ENCODE measurements around the gene KDM6A.
"Not testable (repeated sequence)": the region's sequence is repeated elsewhere in the genome, so short reads cannot be mapped to it uniquely, and the experiment has no call there.

The KDM6A gene

DNA sequence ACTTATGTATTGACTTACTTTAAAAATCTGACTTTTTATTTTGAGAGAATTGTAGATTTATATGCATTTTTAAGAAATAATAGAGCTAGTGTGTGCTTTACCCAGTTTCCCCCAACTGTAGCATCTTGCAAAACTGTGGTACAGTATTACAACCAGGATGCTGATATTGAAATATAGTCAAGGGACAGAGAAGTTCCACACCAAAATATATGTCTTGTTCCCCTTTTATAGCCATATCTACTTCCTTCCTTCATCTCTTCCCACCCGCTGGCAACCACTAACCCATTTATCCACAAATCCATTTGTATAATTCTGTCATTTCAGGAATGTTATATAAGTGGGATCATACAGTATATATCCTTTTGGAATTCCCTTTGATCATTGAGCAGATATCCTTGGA, 16.8 kb downstream of the KDM6A start:
- no peak for DNase-seq (ENCODE audit: low read depth, low spot score)

DNA sequence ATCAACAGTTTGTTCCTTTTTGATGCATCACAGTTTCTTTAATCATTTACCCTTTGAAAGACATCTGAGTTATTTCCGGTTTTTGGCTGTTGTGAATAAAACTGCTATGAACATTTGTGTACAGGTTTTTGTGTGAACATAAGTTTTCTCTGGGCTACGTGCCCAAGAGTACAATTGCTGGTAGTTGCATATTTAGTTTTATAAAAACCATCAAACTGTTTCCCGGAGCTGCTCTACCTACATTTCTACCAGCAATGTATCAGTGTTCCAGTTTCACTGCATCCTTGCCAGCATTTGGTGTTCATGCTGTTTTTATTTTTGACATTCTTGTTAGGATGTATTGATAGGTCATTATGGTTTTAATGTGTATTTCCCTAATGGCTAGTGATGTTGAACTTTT, 17.3 kb downstream of the KDM6A start:
- DNase-seq (ENCODE audit: low read depth, low spot score): no peak

DNA sequence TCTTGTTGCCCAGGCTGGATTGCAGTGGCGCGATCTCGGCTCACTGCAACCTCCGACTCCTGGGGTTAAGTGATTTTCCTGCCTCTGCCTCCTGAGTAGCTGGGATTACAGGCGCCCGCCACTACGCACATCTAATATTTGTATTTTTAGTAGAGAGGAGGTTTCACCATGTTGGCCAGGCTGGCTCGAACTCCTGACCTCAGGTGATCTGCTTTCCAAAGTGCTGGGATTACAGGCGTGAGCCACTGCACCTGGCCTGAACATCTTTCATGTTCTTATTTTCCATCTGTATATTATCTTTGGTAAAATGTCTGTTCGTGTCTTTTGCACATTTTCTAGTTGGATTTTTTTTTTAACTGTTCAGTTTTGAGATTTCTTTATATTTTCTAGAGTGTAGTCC, 17.7 kb downstream of the KDM6A start:
- not testable (repeated sequence) for DNase-seq (ENCODE audit: low read depth, low spot score)

DNA sequence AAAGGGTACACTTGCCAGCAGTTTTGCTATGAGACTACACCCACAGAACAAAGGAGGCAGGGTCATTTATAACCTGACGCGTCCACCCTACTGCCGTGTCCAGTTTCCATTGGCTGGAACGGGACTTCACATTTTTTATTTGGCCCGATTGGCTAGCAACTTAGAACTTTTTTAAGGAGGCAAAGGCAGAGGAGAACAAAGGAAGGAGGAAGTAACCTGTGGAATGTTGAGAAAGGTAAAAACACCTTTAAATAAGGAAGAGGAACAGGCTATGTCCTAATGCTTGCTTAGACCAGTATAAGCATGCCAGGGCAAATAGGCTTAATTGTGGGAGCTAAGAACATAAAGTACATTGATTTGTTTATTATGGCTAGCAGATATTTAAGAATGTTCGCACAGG, 18.7 kb downstream of the KDM6A start:
- no peak for DNase-seq (ENCODE audit: low read depth, low spot score)

DNA sequence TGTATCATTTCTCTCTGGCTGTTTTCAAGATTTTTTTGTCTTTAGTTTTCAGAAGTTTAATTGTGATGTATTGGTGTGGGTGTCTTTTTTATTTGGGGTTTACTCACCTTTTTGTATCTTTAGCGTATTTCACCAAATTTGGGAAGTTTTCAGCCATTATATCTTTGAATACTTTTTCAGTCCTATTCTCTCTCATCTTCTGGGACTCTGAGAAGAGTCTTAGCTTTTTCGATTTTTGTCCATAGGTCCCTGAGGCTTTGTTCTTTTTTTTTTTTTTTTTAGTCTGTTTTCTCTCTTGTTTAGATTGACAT, 23.8 kb downstream of the KDM6A start:
- no peak for DNase-seq (ENCODE audit: low read depth, low spot score)

DNA sequence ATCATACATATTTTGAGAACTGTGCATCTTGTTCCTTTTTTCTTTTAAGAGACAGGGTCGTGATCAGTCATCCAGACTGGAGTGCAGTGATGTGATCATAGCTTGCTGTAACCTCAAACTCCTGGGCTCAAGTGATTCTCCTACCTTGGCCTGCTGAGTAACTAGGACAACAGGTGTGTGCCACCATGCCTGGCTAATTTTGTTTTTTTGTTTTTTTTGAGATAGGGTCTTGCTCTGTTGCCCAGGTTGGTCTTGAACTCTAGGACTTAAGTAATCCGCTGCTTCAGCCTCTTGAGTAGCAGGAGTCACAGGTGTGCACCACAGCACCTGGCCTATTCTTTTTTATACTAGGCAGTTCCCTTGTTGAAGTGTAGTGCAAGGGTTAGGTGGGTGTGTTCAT, 24.6 kb downstream of the KDM6A start:
- DNase-seq (ENCODE audit: low read depth, low spot score): no peak

DNA sequence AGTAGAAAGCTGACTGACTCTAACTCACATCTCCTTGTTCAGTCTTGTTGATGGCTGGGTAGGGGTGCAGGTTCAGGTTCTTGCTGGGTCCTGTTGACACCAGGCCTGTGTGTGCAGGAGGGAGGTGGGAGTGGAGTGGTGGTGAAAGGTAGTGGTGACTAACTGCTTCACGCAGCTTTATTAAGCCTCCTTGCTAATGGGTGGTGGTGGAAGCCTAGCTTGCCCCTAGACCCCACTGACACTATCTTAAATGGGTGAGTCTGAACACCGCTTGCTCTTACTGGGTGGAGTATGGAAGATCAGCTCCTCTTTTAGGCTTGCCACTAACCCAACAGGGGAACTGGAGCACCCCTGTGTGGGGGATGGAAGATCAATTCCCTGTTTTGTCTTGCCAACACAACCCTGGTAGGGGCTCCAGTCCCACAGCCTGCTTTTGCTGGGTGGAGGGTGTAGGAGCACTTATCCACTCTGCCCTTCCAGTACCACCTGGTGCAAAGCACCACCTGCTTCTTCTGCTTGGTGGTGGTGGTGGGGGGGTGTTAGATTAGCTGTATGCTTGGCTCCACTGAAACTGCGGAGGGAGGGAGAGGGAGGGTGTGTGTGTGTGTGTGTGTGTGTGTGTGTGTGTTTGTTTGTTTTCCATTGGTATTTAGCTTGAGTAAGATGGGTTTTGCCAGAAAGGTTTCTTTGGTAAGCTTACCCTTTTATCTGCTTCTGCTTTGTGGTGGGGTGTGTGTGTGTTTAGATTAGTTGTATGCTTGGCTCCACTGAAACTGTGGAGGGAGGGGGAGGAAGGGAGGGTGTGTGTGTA, 25.6 kb downstream of the KDM6A start:
- no peak for DNase-seq (ENCODE audit: low read depth, low spot score)

DNA sequence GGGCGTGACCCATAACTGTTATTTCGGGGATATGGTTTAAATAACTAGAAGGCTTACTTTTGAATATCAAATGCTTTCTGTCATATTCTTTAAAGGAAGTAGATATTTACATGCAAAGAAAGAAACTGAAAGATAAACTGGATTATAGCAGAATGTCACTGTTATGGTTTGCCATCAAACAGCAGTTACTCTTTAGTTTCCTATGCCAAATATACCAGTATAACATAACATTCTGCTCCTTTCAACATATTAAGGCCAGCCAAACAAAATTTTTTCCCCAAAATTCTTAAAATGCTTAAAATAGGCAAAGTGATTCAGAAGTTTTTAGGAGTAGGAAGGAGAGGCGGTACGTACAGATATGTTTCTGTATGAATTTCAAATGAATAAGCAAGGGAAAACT, 27.0 kb downstream of the KDM6A start:
- DNase-seq (ENCODE audit: low read depth, low spot score): no peak

DNA sequence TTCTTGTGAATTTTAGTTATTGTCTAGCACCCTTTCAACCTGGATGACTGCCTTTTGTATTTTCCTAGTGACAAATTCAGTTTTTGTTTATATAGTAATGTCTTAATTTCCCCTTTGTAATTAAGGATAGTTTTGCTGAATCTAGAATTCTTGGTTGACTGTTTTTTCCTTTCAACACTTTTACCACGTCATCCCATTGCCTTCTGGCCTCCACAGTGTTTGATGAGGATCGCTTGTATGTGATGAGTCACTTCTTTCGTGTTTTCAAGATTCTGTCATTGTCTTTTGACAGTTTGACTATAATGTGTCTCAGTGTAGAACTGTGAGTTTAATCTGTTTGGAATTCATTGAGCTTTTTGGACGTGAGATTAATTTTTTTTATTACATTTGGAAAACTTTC, 30.1 kb downstream of the KDM6A start:
- no peak for DNase-seq (ENCODE audit: low read depth, low spot score)

DNA sequence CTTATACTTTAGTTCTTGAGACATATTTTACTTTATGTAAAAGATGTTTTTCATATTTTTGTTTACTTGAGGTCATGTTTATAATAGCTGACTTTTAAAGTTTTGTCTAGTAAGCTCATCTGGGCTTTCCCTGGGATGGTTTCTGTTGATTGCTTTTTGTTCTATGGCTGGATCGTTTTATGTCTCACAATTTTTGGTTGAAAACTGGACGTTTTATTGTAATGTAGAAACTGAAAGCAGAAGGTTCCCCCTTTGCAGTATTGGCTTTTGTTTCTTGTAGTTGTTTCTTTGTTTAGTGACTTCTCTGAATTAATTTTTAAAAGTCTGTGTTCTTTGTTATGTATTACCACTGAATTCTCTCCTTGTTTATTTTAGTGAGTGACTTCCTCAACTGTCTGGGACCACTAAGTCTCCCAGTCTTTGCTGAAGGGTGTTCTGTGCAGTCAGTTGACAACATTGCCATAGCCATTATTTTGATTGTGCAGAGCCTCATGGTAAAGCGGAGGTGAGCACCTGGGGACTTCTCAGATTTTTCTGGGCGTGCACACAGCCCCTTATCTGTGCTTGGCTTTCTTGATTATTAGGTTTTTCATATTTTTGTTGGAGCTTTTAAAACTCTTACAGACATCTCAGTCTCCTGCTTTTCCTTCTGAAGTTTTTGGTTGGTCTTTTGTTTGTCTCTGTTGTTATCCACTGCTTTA, 31.0 kb downstream of the KDM6A start:
- DNase-seq (ENCODE audit: low read depth, low spot score): no peak

DNA sequence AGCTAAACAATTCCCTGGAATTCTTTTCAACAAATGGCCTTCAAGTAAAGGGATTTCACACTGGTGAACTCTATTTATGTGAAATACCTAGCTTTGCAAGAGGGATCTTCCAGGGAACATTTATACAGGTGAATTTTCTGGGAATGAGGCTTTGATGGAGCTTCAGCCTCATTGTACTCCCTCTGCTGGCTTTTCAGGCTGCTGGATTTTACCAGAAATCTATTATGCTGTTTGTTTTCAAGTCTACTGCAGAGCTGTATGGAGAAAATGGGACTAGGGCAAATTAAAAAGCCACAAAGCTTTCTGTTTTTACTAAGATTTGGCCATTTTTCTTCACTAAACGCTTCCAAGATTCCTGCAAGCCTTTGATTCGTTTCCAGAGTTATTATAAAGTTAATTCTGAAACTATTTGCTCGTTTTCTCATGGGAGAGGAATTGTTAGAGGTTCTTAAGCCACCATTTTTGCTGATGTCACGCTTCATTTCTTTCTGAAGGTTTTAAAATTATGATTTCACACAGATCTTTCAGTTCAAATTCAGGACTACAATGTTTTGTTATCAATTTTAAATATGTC, 31.6 kb downstream of the KDM6A start:
- no peak for DNase-seq (ENCODE audit: low read depth, low spot score)

DNA sequence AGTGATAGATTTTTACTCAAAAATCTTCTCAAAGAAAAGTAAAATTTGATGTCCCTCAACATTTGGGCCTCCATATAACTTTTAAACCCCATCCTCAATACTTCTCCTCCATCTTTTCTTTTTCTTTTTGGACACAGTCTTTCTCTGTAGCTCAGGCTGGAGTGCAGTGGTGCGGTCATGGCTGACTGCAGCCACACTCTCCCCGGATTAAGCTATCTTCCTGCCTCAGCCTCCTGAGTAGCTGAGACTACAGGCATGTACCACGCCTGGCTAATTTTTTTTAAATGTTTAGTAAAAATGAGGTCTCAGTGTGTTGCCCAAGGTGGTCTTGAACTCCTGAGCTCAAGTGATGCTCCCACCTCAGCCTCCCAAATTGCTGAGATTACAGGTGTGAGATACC, 33.1 kb downstream of the KDM6A start:
- no peak for DNase-seq (ENCODE audit: low read depth, low spot score)

DNA sequence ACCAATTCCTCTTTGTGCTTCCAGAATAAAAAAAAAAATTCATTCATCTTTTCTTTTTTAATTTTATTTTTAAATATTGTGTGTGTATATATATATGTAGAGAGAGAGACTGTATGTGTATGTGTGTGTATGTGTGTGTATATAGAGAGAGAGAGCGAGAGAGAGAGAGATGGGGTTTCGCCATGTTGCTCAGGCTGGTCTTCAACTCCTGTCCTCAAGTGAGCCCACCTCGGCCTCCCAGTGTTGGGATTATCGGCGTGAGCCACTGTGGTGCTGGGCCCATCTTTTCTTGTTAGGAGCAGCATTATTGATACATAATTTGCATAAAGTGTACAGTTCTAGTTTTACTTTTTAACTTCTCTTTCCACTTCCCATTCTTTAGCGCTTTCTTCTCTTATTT, 33.6 kb downstream of the KDM6A start:
- no peak for DNase-seq (ENCODE audit: low read depth, low spot score)

DNA sequence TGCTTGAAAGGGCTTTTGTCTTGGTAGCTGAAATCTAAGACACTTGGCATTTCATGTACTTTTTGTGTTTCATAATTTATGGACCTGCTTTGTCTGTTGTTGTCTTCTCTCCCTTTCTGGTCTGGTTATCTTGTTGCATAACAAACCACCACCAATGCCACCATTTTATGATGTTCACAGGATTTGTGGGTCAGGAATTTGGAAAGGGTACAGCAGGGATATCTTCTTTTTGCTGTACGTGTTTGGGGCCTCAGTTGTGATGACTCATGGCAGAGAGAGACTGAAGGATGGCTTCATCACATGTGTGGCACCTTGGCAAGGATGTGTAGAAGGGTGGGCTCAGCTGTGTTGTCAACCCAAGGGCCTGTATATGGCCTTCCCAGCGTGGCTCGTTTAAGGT, 35.2 kb downstream of the KDM6A start:
- DNase-seq (ENCODE audit: low read depth, low spot score): no peak

DNA sequence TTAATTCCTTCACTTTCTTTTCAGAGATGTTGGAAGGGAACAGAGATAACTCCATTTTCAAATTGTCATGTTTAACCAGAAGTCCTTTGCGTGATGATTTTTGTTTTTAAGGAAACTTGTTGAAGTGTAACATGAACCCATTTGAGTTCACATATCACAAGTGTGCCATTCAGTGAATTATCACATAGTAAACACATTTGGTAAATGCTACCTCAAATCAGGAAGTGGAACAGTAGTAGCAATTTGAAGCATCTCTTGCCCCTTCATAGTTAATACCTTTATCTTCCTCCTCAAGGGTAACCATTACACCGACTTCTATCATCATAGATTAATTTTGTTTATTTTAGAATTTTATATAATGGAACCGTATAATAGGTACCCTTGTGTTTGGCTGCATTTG, 35.8 kb downstream of the KDM6A start:
- DNase-seq (ENCODE audit: low read depth, low spot score): no peak

DNA sequence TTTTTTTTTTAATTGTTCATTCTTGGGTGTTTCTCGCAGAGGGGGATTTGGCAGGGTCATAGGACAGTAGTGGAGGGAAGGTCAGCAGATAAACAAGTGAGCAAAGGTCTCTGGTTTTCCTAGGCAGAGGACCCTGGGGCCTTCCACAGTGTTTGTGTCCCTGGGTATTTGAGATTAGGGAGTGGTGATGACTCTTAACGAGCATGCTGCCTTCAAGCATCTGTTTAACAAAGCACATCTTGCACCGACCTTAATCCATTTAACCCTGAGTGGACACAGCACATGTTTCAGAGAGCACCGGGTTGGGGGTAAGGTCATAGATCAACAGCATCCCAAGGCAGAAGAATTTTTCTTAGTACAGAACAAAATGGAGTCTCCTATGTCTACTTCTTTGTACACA, 37.5 kb downstream of the KDM6A start:
- not testable (repeated sequence) for DNase-seq (ENCODE audit: low read depth, low spot score)

DNA sequence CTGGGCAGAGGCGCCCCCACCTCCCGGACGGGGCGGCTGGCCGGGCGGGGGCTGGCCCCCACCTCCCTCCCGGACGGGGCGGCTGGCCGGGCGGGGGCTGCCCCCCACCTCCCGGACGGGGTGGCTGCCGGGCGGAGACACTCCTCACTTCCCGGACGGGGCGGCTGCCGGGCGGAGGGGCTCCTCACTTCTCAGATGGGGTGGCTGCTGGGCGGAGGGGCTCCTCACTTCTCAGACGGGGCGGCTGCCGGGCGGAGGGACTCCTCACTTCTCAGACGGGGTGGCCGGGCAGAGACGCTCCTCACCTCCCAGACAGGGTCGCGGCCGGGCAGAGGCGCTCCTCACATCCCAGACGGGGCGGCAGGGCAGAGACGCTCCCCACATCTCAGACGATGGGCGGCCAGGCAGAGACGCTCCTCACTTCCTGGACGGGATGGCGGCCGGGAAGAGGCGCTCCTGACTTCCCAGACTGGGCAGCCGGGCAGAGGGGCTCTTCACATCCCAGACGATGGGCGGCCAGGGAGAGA, 38.1 kb downstream of the KDM6A start:
- not testable (repeated sequence) for DNase-seq (ENCODE audit: low read depth, low spot score)

DNA sequence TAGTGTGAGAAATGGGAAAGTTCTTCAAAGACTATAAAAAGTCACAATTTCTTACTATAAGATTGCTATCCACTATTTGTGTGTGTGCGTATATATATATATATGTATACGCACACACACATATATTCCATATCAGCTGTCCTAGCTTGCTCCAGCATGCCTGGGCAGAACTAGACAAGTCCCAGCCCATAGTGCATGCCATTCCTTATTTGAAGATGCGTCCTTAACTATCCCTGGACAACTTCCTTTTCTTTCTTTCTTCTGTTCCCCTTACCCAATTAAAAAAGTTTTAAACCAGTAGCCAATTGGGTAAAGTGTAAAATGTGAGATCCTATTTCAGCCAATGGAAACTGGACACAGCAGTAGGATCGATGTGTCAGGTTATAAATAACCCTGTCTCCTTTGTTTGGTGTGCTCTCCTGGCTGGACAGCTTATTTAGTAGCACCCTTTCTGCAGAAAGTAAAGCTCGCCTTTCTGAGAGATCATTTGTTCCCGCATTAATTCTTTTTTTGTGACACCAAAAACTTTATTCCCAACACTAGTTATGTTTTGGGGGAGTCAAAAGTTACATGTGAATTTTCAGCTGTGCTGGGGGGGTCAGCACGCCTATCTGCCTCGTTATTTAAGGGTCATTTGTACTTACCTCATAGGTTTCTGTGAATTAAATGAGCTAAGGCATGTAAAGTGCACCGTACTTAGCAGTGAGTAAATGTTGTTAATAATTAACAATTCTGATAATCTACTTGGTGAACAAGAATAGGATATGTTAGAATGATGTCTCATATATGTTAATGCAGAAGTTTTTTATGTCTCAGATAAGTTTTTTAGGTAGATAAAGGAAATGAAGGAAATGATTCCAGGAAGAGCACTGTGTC, 40.9 kb downstream of the KDM6A start:
- DNase-seq (ENCODE audit: low read depth, low spot score): no peak

DNA sequence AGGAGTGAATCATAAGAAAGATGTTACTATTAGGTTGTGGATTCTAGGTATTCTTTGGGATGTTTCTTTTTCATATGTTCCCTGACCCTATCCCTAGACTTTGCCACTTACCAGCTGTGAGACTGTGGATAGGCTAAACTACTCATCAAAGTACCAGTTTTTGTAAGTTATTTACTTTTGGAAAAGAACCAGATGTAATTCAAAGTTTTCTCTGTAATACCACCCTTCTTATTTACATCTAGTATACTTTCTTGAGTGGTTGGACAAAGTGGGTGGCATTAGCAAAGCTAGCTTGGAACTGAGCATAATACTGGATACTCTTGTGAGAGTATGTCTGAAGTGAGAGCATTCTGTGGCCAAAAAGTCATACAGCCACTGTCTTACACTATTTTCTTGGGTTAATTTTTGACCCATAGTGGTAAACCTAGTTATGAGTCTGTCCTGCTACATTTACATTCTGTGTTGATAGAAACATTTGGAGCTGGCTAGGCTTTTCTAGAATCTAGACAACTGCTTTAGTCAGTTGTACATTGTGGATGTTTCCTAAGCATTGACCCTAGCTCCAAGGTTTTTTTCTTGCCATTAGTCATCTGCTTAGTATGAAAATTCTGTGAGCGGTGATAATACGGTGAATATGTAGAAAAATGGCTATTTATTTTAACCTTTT, 41.7 kb downstream of the KDM6A start:
- DNase-seq (ENCODE audit: low read depth, low spot score): no peak

DNA sequence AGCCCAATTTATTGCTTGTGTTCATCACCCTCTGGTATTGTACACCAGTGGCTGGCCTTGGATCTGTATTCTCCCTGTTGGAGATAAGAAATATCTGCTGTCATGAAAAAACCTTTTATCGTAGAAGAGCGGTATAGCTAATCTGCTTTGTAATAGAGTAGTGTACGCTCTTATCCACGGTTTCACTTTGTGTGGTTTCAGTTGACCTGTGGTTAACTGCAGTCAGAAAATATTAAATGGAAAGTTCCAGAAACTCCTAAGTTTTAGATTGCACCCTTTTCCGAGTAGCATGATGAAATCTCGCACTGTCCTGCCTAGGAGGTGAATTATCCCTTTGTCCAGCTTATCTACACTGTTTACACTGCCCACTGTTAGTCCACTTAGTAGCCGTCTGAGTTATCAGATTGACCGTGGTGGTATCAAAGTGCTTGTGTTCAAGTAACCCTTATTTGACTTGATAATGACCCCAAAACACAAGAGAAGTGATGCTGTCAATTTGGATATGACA, 42.4 kb downstream of the KDM6A start:
- DNase-seq (ENCODE audit: low read depth, low spot score): no peak

DNA sequence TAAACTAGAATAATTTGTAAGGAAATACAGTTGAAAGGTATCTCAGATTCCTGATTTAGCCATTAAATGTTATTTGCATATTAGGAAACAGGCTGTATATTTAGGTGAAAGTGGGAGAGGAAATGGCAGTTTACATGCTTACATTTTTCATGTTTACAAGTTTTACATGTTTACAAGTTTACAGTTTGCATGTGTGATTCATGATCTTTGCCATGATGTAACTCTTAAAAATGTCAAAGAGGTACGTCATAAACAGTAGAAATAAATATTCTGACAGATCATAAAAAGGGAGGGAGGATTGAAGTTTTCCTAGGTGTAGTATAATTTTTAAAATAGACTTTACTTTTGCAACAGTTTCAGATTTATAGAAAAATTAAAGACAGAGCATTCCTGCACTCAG, 45.7 kb downstream of the KDM6A start:
- DNase-seq (ENCODE audit: low read depth, low spot score): no peak
